HG03135 (cell line): Measurements from ENCODE around the gene TBC1D8.
A peak's percentile ranks its signal among the peaks of the same experiment; 100 is the strongest.

ENCODE experiments used
- ATAC-seq: cut with Tn5 transposase; IDR thresholded peaks from one replicate; pipeline ENCODE4 v1.9.1; 2021; ENCODE audit warnings: mild to moderate bottlenecking, moderate library complexity; ENCODE audit not compliant: unreplicated experiment

The TBC1D8 gene

GRCh38 chr2:101037161-101037755 lies 113.9 kb downstream of the TBC1D8 start:
- ATAC-seq = no peak

GRCh38 chr2:101036562-101036961 lies 114.6 kb downstream of the TBC1D8 start:
- ATAC-seq = no peak

GRCh38 chr2:101032084-101032776 lies 119.0 kb downstream of the TBC1D8 start:
- no peak for ATAC-seq

- no peak for ATAC-seq
These were observed 120.2 kb downstream of the TBC1D8 start for GRCh38 chr2:101030866-101031554.

GRCh38 chr2:101027852-101028251 lies 123.3 kb downstream of the TBC1D8 start:
- no peak for ATAC-seq

GRCh38 chr2:101026923-101027469 lies 124.2 kb downstream of the TBC1D8 start:
- no peak for ATAC-seq

GRCh38 chr2:101026253-101026701 lies 124.9 kb downstream of the TBC1D8 start:
- ATAC-seq = no peak

GRCh38 chr2:101025561-101025960 lies 125.6 kb downstream of the TBC1D8 start:
- no peak for ATAC-seq

- no peak for ATAC-seq
These were observed 127.7 kb downstream of the TBC1D8 start for GRCh38 chr2:101023327-101024107.

GRCh38 chr2:101022221-101022620 lies 129.0 kb downstream of the TBC1D8 start:
- no peak for ATAC-seq

- no peak for ATAC-seq
These were observed 132.2 kb downstream of the TBC1D8 start for GRCh38 chr2:101018934-101019333.

GRCh38 chr2:101017371-101017770 lies 133.8 kb downstream of the TBC1D8 start:
- ATAC-seq = no peak

- no peak for ATAC-seq
These were observed 136.8 kb downstream of the TBC1D8 start for GRCh38 chr2:101014264-101014857.

GRCh38 chr2:101012706-101013181 lies 138.4 kb downstream of the TBC1D8 start:
- ATAC-seq = no peak

- ATAC-seq = peak; percentile 78
These were observed 139.0 kb downstream of the TBC1D8 start for GRCh38 chr2:101012054-101012705.

- no peak for ATAC-seq
These were observed 140.0 kb downstream of the TBC1D8 start for GRCh38 chr2:101011152-101011551.

- ATAC-seq = no peak
These were observed 143.5 kb downstream of the TBC1D8 start for GRCh38 chr2:101007415-101008345.

GRCh38 chr2:101006065-101006715 lies 145.0 kb downstream of the TBC1D8 start:
- ATAC-seq = no peak
